Daoy (cell line): ENCODE measurements around the gene SPARCL1. TPM values are rescaled to one million over a fixed set of nuclear protein-coding genes. Genes with fewer than 3 reads are reported as not detected.
"Not testable (repeated sequence)": the region's sequence is repeated elsewhere in the genome, so short reads cannot be mapped to it uniquely, and the experiment has no call there.

Experiments used
- DNase-seq: peaks from one replicate; pipeline ENCODE4 v3.0.0-alpha.2; 2015; ENCODE audit warnings: low read depth
- total RNA-seq: library from RNA; depleted of rRNA; stranded (reverse); fragments of >200 nt; shearing (Covaris generic); gene quantifications from 2 replicates; pipeline ENCODE4 v1.2.3, GENCODE V29; 2014; rRNA removed

SPARCL1 gene
- total RNA-seq, 1 experiment from 2014 or later: not detected

GRCh38 chr4:87444741-87445140 is 84.4 kb downstream of the SPARCL1 start:
- DNase-seq: no peak

GRCh38 chr4:87442889-87443288 is 86.3 kb downstream of the SPARCL1 start:
- DNase-seq: no peak

GRCh38 chr4:87433342-87433741 is 95.8 kb downstream of the SPARCL1 start:
- DNase-seq: no peak

GRCh38 chr4:87430038-87430437 is 99.1 kb downstream of the SPARCL1 start:
- no peak for DNase-seq

- no peak for DNase-seq
Measured at GRCh38 chr4:87428979-87429378, 100.2 kb downstream of the SPARCL1 start.

- no peak for DNase-seq
Measured at GRCh38 chr4:87427518-87427868, 101.7 kb downstream of the SPARCL1 start.

- no peak for DNase-seq
Measured at GRCh38 chr4:87426865-87427517, 102.2 kb downstream of the SPARCL1 start.

- no peak for DNase-seq
Measured at GRCh38 chr4:87425711-87426110, 103.5 kb downstream of the SPARCL1 start.

- not testable (repeated sequence) for DNase-seq
Measured at GRCh38 chr4:87424099-87424543, 105.1 kb downstream of the SPARCL1 start.

Other genes starting within 250 kb of the SPARCL1 start
- gene HSD17B13, start 206.5 kb downstream of the SPARCL1 start, total RNA-seq: not detected in 2 replicates
- gene HSD17B11, start 138.2 kb downstream of the SPARCL1 start, total RNA-seq: 6.8 and 13.5 TPM in 2 replicates
- gene NUDT9, start 106.8 kb downstream of the SPARCL1 start, total RNA-seq: 4.9 and 20.3 TPM in 2 replicates
- not detected in 2 replicates for gene DSPP, start 79.2 kb upstream of the SPARCL1 start, total RNA-seq
- gene DMP1, start 120.9 kb upstream of the SPARCL1 start, total RNA-seq: not detected in 2 replicates